Caco-2 (cell line): Measurements from ENCODE around the gene SH3YL1. TPM values are rescaled to one million over a fixed set of nuclear protein-coding genes. Genes with fewer than 3 reads are reported as not detected.

Source experiments
- BruUV-seq: library from RNA; stranded (reverse); fragments of 400-500 nt; replicated peaks from 2 replicates; lab custom pipeline; 2021; lab: Mats Ljungman, UMichigan
- CTCF ChIA-PET: fragments of 300-600 bp; sonication (Branson Sonifier 250); formaldehyde crosslinking; loops from one replicate; lab custom pipeline; 2022; ENCODE audit warnings: antibody characterized with exemption; lab: Charles Lee
- POLR2A ChIA-PET: fragments of 300-600 bp; sonication (Branson Sonifier 250); formaldehyde crosslinking; loops from one replicate; lab custom pipeline; 2022; ENCODE audit warnings: antibody characterized with exemption; lab: Charles Lee
- DNase-seq, 2 experiments: peaks; one replicate each; pipeline versions ENCODE4 v3.0.0 to v3.0.0-alpha.2; 2020 to 2022
- H3K27me3 ChIP-seq: replicated peaks from 2 replicates; pipeline ENCODE4 v1.6.0; 2011; ENCODE audit warnings: low read length; ENCODE audit not compliant: control insufficient read depth, insufficient read depth
- H3K36me3 ChIP-seq: 2 replicates; pipeline ENCODE4 v1.5.1; 2011; ENCODE audit warnings: low read length; ENCODE audit not compliant: control insufficient read depth, insufficient read depth
- H3K4me1 ChIP-seq: fragments of 250-450 bp; sonication (Bioruptor Pico); 2 replicates; pipeline ENCODE4 v1.5.1; 2020; ENCODE audit warnings: mild to moderate bottlenecking
- H3K4me3 ChIP-seq: 2 replicates; pipeline ENCODE4 v1.5.1; 2011; ENCODE audit warnings: low read depth, mild to moderate bottlenecking, control low read depth, low read length
- H3K9me3 ChIP-seq: fragments of 250-450 bp; sonication (Bioruptor Pico); 2 replicates; pipeline ENCODE4 v1.5.1; 2020; ENCODE audit warnings: mild to moderate bottlenecking, moderate library complexity
- H3K27ac Mint-ChIP-seq: one replicate; pipeline ENCODE4 v1.8.0; 2022; ENCODE audit warnings: mixed read lengths; ENCODE audit not compliant: unreplicated experiment
- H3K27me3 Mint-ChIP-seq: one replicate; pipeline ENCODE4 v1.8.0; 2022; ENCODE audit warnings: mixed read lengths; ENCODE audit not compliant: insufficient read depth, unreplicated experiment
- H3K36me3 Mint-ChIP-seq: one replicate; pipeline ENCODE4 v1.8.0; 2022; ENCODE audit warnings: mild to moderate bottlenecking, mixed read lengths; ENCODE audit not compliant: insufficient read depth, unreplicated experiment
- H3K4me1 Mint-ChIP-seq: one replicate; pipeline ENCODE4 v1.8.0; 2022; ENCODE audit warnings: low read depth, mixed read lengths; ENCODE audit not compliant: unreplicated experiment
- H3K4me3 Mint-ChIP-seq: one replicate; pipeline ENCODE4 v1.8.0; 2022; ENCODE audit warnings: mild to moderate bottlenecking, moderate library complexity, mixed read lengths; ENCODE audit not compliant: unreplicated experiment
- H3K9me3 Mint-ChIP-seq: one replicate; pipeline ENCODE4 v1.8.0; 2022; ENCODE audit warnings: mixed read lengths; ENCODE audit not compliant: unreplicated experiment
- intact Hi-C: fragments of 100-400 bp; cut with micrococcal nuclease; formaldehyde crosslinking; loops from one replicate; pipeline ENCODE4 v1.10.0; 2022; ENCODE audit not compliant: unreplicated experiment
- total RNA-seq: library from RNA; stranded (reverse); gene quantifications from 2 replicates; pipeline ENCODE4 v1.2.3, GENCODE V29; 2022
- TF ChIP-seq, protein P1 (sequence below), 2 experiments: fragments of 200-600 bp in 1 of 2; IDR thresholded peaks; 1 replicate in 1 of 2; 2 replicates in 1 of 2; pipeline versions ENCODE4 v1.5.1 to v1.8.0; 2011 to 2022; ENCODE audit warnings: antibody characterized with exemption in 1 of 2, control low read depth in 1 of 2, inconsistent platforms in 1 of 2, low read depth in 1 of 2, low read length in 1 of 2, mild to moderate bottlenecking in 1 of 2, moderate library complexity in 1 of 2; ENCODE audit not compliant: insufficient read depth in 1 of 2, severe bottlenecking in 1 of 2, unreplicated experiment in 1 of 2

SH3YL1 gene
- total RNA-seq, 1 experiment from 2014 or later = 76.0 TPM

DNA sequence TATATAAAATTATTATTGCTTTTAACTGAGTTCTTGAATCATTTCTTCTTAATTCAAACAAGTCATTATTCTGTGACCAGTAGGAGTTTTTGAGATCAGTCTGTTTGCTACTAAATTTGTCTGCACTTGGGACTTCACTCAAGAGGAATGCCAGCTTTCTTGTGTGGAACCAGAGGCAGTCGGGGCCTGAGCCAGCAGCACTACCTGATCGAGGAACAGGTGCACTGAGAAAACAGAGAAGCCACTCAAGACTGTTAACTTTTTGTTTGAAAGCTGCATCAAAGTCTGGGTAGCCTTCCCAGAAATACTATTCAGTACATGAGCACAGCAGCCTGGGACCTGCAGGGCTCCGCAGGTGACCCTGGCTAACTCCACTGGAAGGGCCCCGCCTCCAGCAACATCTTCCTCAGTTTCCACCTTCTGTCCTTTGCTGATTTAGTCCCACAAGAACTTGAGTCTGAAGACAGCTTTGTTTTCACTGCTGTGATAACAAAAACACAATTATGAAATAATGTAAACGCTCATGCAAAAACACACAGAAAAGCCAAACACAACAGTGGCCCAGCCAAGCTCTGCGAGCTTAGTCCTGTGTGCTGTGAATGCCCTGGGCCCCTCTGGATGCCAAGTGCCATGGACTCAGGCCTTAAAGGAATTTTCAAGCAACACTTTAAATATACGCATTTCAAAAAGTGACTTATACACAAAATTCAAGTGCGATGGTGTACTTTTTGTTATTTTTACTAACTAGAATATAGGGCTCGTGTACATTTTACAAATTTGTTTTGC, 62.0 kb downstream of the SH3YL1 start:
- no peaks in the 10 kb centered on the region; the same call in 1 of the 2 replicates for H3K9me3 ChIP-seq
- no peaks in the 10 kb centered on the region for H3K36me3 Mint-ChIP-seq
- H3K4me1 Mint-ChIP-seq = no peaks in the 10 kb centered on the region
- DNase-seq = no peak
- H3K27me3 ChIP-seq = no peaks in the 10 kb centered on the region
- H3K4me1 ChIP-seq = no peaks in the 10 kb centered on the region
- no peaks in the 10 kb centered on the region for H3K9me3 Mint-ChIP-seq
- ChIA-PET POLR2A (no interaction called here), CTCF (no interaction called here)
- peaks cover 9% of the 10 kb centered on the region for H3K27me3 Mint-ChIP-seq
- no peak overlapping the region for H3K4me3 Mint-ChIP-seq
- H3K27ac Mint-ChIP-seq = no peak overlapping the region
- H3K36me3 ChIP-seq = no peaks in the 10 kb centered on the region
- no peak overlapping the region for H3K4me3 ChIP-seq
- TF ChIP-seq, protein P1, sequence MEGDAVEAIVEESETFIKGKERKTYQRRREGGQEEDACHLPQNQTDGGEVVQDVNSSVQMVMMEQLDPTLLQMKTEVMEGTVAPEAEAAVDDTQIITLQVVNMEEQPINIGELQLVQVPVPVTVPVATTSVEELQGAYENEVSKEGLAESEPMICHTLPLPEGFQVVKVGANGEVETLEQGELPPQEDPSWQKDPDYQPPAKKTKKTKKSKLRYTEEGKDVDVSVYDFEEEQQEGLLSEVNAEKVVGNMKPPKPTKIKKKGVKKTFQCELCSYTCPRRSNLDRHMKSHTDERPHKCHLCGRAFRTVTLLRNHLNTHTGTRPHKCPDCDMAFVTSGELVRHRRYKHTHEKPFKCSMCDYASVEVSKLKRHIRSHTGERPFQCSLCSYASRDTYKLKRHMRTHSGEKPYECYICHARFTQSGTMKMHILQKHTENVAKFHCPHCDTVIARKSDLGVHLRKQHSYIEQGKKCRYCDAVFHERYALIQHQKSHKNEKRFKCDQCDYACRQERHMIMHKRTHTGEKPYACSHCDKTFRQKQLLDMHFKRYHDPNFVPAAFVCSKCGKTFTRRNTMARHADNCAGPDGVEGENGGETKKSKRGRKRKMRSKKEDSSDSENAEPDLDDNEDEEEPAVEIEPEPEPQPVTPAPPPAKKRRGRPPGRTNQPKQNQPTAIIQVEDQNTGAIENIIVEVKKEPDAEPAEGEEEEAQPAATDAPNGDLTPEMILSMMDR (IDR thresholded peaks at IDR 0.05; ENCODE audit: insufficient read depth in 1 of 2, low read depth in 1 of 2, low read length in 1 of 2, severe bottlenecking in 1 of 2, unreplicated experiment in 1 of 2) = no peak
- no TSS peak for BruUV-seq
- intact Hi-C loops = no loop called here

DNA sequence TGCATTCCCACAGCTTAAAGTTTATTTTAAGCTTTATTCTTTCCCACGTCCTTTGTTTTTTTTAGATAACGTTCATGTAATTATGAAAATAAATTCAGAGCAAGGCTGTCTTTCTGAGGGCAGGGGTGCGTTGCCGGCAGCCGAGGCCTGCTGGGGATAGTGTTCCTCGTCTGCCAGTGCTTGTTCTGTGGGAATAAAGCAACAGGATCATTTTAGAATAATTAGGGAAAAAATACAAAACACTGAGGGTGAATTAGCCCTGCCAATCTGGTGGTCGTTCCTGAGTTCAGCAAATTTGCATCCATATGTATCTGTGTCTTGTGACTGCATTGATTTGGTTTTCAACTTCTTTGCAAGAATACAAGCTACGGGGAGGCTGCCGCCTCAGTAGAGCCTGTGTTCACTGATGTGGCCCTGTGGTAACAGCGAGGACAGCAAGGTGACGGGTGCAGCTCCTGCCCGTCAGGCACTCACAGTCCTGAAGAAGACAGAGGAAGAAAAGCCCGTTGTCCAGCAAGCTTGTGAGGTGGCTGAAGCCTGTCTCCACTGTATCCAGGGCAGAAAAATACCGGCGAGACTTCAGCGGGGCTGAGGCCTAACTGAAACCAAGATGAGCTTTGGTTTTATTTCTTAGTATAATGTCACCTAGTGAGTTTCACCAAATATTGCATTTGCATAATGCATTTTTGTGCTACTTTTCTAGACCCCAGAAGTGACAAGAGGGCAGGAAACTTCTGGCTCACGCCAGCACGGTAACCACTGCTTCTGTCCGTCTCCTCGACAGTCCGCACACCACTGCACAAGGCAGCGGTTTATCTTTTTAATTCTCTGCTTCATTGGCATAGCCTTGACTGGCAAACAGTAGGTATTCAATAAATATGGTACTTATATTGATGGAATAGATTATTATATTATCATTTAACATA, 64.5 kb downstream of the SH3YL1 start:
- no peaks in the 10 kb centered on the region for H3K27me3 ChIP-seq
- no peaks in the 10 kb centered on the region for H3K36me3 ChIP-seq
- Mint-ChIP-seq H3K4me1 (no peaks in the 10 kb centered on the region), H3K27me3 (peaks cover 9% of the 10 kb centered on the region), H3K4me3 (no peak overlapping the region), H3K27ac (no peak overlapping the region), H3K9me3 (no peaks in the 10 kb centered on the region), H3K36me3 (no peaks in the 10 kb centered on the region)
- H3K4me3 ChIP-seq = no peak overlapping the region
- no TSS peak for BruUV-seq
- intact Hi-C loops = no loop called here
- POLR2A ChIA-PET = no interaction called here
- TF ChIP-seq, protein P1 (IDR thresholded peaks at IDR 0.05; ENCODE audit: insufficient read depth in 1 of 2, low read depth in 1 of 2, low read length in 1 of 2, severe bottlenecking in 1 of 2, unreplicated experiment in 1 of 2) = no peak
- no peaks in the 10 kb centered on the region for H3K4me1 ChIP-seq
- CTCF ChIA-PET = no interaction called here
- no peak for DNase-seq
- no peaks in the 10 kb centered on the region for H3K9me3 ChIP-seq

DNA sequence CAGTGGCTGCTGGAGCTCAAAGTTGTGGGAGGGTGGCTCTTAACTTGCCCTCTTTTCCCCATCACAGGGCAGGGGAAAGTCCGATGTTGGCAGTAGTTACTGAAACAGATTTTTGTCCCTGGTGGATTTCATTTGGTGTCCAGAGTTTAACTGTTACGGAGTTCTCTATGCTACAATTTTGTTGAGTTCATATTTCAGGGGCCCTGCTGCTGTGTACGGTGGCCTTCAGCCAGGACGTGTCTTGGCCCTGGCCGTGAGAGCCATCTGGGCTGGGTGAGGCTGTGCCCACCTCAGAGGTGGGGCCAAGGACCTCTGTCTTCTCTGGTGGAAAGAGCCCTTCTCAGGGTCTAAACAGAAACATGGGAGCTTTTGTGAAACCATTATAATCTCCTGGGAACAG, 67.4 kb downstream of the SH3YL1 start:
- Mint-ChIP-seq H3K27me3 (no peaks in the 10 kb centered on the region), H3K27ac (no peak overlapping the region), H3K9me3 (no peaks in the 10 kb centered on the region), H3K36me3 (no peaks in the 10 kb centered on the region), H3K4me3 (no peak overlapping the region), H3K4me1 (no peaks in the 10 kb centered on the region)
- BruUV-seq = no TSS peak
- H3K9me3 ChIP-seq = no peaks in the 10 kb centered on the region
- no peak for DNase-seq
- ChIA-PET POLR2A (no interaction called here), CTCF (no interaction called here)
- no peaks in the 10 kb centered on the region for H3K36me3 ChIP-seq
- TF ChIP-seq, protein P1 (IDR thresholded peaks at IDR 0.05; ENCODE audit: insufficient read depth in 1 of 2, low read depth in 1 of 2, low read length in 1 of 2, severe bottlenecking in 1 of 2, unreplicated experiment in 1 of 2) = no peak
- intact Hi-C loops = no loop called here
- no peaks in the 10 kb centered on the region for H3K4me1 ChIP-seq
- H3K27me3 ChIP-seq = no peaks in the 10 kb centered on the region
- no peak overlapping the region for H3K4me3 ChIP-seq
